Neural progenitor cell (in vitro differentiated cells): Measurements from ENCODE around the gene PRDM10. TPM values are rescaled to one million over a fixed set of nuclear protein-coding genes. Genes with fewer than 3 reads are reported as not detected.
A peak's percentile ranks its signal among the peaks of the same experiment; 100 is the strongest.

Experiments
- DNase-seq: peaks from one replicate; pipeline ENCODE4 v3.0.0-alpha.2; 2016; ENCODE audit warnings: low spot score
- H2AFZ ChIP-seq: fragments of 200-600 bp; sonication (generic); replicated peaks from 2 replicates; pipeline ENCODE4 v1.6.1; 2016; ENCODE audit warnings: antibody characterized with exemption
- H3F3A ChIP-seq: fragments of 200-600 bp; sonication (generic); 2 replicates; pipeline ENCODE4 v1.6.1; 2016; ENCODE audit warnings: antibody characterized with exemption, low read depth
- H3K27ac ChIP-seq: fragments of 200-600 bp; sonication (generic); 2 replicates; pipeline ENCODE4 v1.5.1; 2016; ENCODE audit warnings: mild to moderate bottlenecking
- H3K27me3 ChIP-seq: fragments of 200-600 bp; sonication (generic); 2 replicates; pipeline ENCODE4 v1.6.1; 2016; ENCODE audit warnings: mild to moderate bottlenecking, moderate library complexity
- H3K36me3 ChIP-seq: fragments of 200-600 bp; sonication (generic); 2 replicates; pipeline ENCODE4 v1.5.1; 2016
- H3K4me1 ChIP-seq: fragments of 200-600 bp; sonication (generic); 2 replicates; pipeline ENCODE4 v1.6.1; 2016; ENCODE audit warnings: mixed run types
- H3K4me2 ChIP-seq: fragments of 200-600 bp; sonication (generic); 2 replicates; pipeline ENCODE4 v1.6.1; 2016
- H3K4me3 ChIP-seq: fragments of 200-600 bp; sonication (generic); 2 replicates; pipeline ENCODE4 v1.5.1; 2016
- H3K79me2 ChIP-seq: fragments of 200-600 bp; sonication (generic); 2 replicates; pipeline ENCODE4 v1.6.1; 2016; ENCODE audit warnings: low read depth
- H3K9ac ChIP-seq: fragments of 200-600 bp; sonication (generic); 2 replicates; pipeline ENCODE4 v1.6.1; 2016
- H3K9me3 ChIP-seq: fragments of 200-600 bp; sonication (generic); 2 replicates; pipeline ENCODE4 v1.5.1; 2016; ENCODE audit warnings: low read depth
- H4K20me1 ChIP-seq: fragments of 200-600 bp; sonication (generic); 2 replicates; pipeline ENCODE4 v1.6.1; 2016; ENCODE audit warnings: low read depth
- H3K27ac Mint-ChIP-seq: 3 replicates; pipeline ENCODE4 v1.8.0; 2021; ENCODE audit warnings: mixed read lengths
- H3K27me3 Mint-ChIP-seq: 2 replicates; pipeline ENCODE4 v1.8.0; 2022; ENCODE audit warnings: low read depth, mild to moderate bottlenecking, inconsistent platforms, moderate library complexity, mixed read lengths; ENCODE audit not compliant: insufficient read depth
- H3K36me3 Mint-ChIP-seq: 3 replicates; pipeline ENCODE4 v1.8.0; 2021; ENCODE audit warnings: mixed read lengths
- H3K4me1 Mint-ChIP-seq: 3 replicates; pipeline ENCODE4 v1.8.0; 2021; ENCODE audit warnings: mixed read lengths
- H3K4me3 Mint-ChIP-seq: 3 replicates; pipeline ENCODE4 v1.8.0; 2021; ENCODE audit warnings: mild to moderate bottlenecking, moderate library complexity, mixed read lengths
- H3K9me3 Mint-ChIP-seq: 3 replicates; pipeline ENCODE4 v1.8.0; 2020; ENCODE audit warnings: mixed read lengths
- EZH2 ChIP-seq: fragments of 200-600 bp; sonication (generic); IDR thresholded peaks from 2 replicates; pipeline ENCODE4 v1.6.1; 2017; ENCODE audit warnings: antibody characterized with exemption, mild to moderate bottlenecking, moderate library complexity
- EZH2phosphoT487 ChIP-seq: fragments of 200-600 bp; sonication (generic); IDR thresholded peaks from 2 replicates; pipeline ENCODE4 v1.6.1; 2017; ENCODE audit warnings: antibody characterized with exemption
- total RNA-seq: library from RNA; depleted of rRNA; stranded (reverse); fragments of >200 nt; gene quantifications from 2 replicates; pipeline ENCODE4 v1.2.3, GENCODE V29; 2015; ENCODE audit warnings: low replicate concordance
- TF ChIP-seq, protein P1 (sequence below): fragments of 200-600 bp; sonication (generic); IDR thresholded peaks from 2 replicates; pipeline ENCODE4 v1.5.1; 2017; ENCODE audit warnings: antibody characterized with exemption, mild to moderate bottlenecking

Gene PRDM10
- total RNA-seq, 1 donor from 2014 or later = 16.3 TPM

DNA sequence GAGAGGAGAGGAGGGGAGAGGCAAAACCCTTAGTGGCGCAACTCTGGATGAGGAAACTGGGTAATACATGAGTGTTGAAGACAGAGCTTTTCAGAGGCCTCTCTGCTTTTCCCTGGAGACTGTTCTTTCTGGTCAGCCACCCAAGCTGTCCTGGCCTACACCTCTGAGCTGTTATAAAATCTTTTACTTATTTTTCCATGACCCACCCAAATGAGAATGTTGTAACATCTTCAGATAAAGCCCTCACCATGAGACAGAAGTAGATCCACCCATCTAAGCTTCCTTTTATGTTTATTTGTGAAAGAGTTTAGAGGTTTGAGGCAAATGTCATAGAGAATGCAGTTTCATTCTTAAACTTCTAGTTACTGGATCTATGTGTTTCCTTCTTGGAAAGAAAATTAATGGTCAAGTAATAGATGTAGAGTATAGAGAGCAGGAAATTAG is 46.7 kb upstream of the PRDM10 start:
- no peak overlapping the region for H3K4me2 ChIP-seq
- H3K27ac Mint-ChIP-seq = no peak overlapping the region
- no peak for DNase-seq
- no peaks in the 10 kb centered on the region for H3K27me3 Mint-ChIP-seq
- H3F3A ChIP-seq = no peaks in the 10 kb centered on the region
- H3K36me3 ChIP-seq = no peaks in the 10 kb centered on the region
- no peak for TF ChIP-seq EZH2phosphoT487
- TF ChIP-seq, protein P1, sequence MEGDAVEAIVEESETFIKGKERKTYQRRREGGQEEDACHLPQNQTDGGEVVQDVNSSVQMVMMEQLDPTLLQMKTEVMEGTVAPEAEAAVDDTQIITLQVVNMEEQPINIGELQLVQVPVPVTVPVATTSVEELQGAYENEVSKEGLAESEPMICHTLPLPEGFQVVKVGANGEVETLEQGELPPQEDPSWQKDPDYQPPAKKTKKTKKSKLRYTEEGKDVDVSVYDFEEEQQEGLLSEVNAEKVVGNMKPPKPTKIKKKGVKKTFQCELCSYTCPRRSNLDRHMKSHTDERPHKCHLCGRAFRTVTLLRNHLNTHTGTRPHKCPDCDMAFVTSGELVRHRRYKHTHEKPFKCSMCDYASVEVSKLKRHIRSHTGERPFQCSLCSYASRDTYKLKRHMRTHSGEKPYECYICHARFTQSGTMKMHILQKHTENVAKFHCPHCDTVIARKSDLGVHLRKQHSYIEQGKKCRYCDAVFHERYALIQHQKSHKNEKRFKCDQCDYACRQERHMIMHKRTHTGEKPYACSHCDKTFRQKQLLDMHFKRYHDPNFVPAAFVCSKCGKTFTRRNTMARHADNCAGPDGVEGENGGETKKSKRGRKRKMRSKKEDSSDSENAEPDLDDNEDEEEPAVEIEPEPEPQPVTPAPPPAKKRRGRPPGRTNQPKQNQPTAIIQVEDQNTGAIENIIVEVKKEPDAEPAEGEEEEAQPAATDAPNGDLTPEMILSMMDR = no peak
- no peak for TF ChIP-seq EZH2
- H3K9ac ChIP-seq = no peak overlapping the region
- peaks cover 4% of the 10 kb centered on the region for H3K4me1 Mint-ChIP-seq
- peaks cover 6% of the 10 kb centered on the region for H3K9me3 Mint-ChIP-seq
- no peaks in the 10 kb centered on the region for H3K36me3 Mint-ChIP-seq
- no peaks in the 10 kb centered on the region for H4K20me1 ChIP-seq
- H3K4me1 ChIP-seq = peaks cover 18% of the 10 kb centered on the region
- H3K4me3 ChIP-seq = no peak overlapping the region
- H3K27me3 ChIP-seq = no peaks in the 10 kb centered on the region
- no peaks in the 10 kb centered on the region for H3K9me3 ChIP-seq
- H3K79me2 ChIP-seq = no peaks in the 10 kb centered on the region
- H3K27ac ChIP-seq = no peak overlapping the region
- H3K4me3 Mint-ChIP-seq = no peak overlapping the region
- peak overlapping the region; percentile 48 for H2AFZ ChIP-seq

DNA sequence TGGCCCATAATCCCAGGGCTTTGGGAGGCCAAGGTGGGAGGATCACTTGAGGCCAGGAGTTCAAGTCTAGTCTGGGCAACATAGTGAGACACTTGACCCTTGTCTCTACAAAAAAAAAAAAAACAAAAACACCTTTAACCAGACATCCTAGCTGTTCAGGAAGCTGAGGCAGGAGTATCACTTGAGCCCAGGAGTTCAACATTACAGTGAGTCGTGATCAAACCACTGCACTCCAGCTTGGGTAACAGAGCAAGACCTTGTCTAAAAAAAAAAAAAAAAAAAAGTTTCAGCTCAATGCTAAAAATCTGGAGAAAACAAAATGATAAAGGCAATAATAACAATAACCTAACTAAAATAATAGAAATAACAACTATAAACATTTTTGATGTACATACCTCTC is 44.5 kb upstream of the PRDM10 start:
- Histone ChIP-seq H3K27me3 (no peaks in the 10 kb centered on the region), H3K9ac (no peak overlapping the region), H4K20me1 (no peaks in the 10 kb centered on the region), H3K4me3 (no peak overlapping the region), H3K79me2 (no peaks in the 10 kb centered on the region), H2AFZ (no peak overlapping the region), H3F3A (no peaks in the 10 kb centered on the region), H3K27ac (no peak overlapping the region), H3K4me2 (no peak overlapping the region), H3K36me3 (no peaks in the 10 kb centered on the region), H3K4me1 (peaks cover 18% of the 10 kb centered on the region), H3K9me3 (no peaks in the 10 kb centered on the region)
- Mint-ChIP-seq H3K27ac (no peak overlapping the region), H3K36me3 (no peaks in the 10 kb centered on the region), H3K4me1 (peaks cover 4% of the 10 kb centered on the region), H3K9me3 (peaks cover 7% of the 10 kb centered on the region), H3K27me3 (no peaks in the 10 kb centered on the region), H3K4me3 (no peak overlapping the region)
- no peak for DNase-seq
- TF ChIP-seq, protein P1 = no peak

DNA sequence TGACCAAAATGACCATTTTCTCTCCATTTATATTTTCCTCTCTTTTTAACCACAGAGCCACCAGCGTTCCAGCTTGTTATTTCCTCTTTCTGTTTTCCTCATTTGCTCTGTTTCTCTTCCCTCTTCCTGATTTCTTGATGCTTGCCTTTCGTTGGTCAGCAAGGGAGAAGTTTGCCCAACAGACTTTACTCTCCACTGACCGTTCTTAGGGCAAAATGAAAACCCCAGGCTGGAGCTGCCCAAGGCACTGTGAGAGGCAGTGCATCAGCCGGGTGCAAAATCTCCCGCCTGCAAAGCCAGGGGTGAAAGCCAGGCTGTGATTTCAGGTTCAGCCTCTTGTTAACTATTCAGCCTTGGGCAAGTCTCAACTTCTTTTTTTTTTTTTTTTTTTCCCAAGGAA is 40.9 kb upstream of the PRDM10 start:
- Histone ChIP-seq H4K20me1 (no peaks in the 10 kb centered on the region), H3K4me2 (no peak overlapping the region), H3K27ac (no peak overlapping the region), H3K9ac (no peak overlapping the region), H3K4me3 (no peak overlapping the region), H3F3A (peaks cover 2% of the 10 kb centered on the region), H3K9me3 (no peaks in the 10 kb centered on the region), H3K79me2 (no peaks in the 10 kb centered on the region), H2AFZ (no peak overlapping the region), H3K27me3 (no peaks in the 10 kb centered on the region), H3K36me3 (no peaks in the 10 kb centered on the region), H3K4me1 (peaks cover 3% of the 10 kb centered on the region)
- TF ChIP-seq EZH2 = no peak
- TF ChIP-seq, protein P1 = no peak
- TF ChIP-seq EZH2phosphoT487 = no peak
- no peak overlapping the region for H3K27ac Mint-ChIP-seq
- H3K36me3 Mint-ChIP-seq = no peaks in the 10 kb centered on the region
- peaks cover 11% of the 10 kb centered on the region for H3K9me3 Mint-ChIP-seq
- no peak overlapping the region for H3K4me3 Mint-ChIP-seq
- H3K4me1 Mint-ChIP-seq = no peaks in the 10 kb centered on the region
- H3K27me3 Mint-ChIP-seq = no peaks in the 10 kb centered on the region
- no peak for DNase-seq
